ENCODE data around the gene MAP2K1. TPM values are rescaled to one million over a fixed set of nuclear protein-coding genes. Genes with fewer than 3 reads are reported as not detected.

The MAP2K1 gene
- total RNA-seq, 1 donor from 2014 or later: 51.9 TPM

DNA sequence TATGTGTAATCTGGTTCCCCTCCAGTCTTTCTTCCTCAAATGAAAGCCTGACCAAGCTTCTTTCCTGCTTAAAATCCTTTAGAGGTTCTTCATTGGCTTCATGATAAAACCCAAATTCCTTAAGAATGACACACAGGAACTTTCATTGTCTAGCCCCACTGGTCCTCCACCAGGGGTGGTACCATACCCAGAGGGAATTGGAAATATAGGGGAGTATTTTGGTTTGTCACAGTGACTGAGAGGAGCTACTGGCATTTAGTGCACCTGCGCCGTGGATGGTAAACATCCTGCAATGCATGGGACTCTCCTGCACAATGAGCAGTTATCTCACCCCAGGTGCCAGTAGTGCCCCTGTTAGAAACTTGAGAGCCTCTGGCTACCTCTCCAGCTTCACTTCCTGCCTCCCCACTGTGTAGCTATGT lies 129.2 kb downstream of the MAP2K1 start:
- no peak for TF ChIP-seq CTCF (IDR thresholded peaks at IDR 0.05; ENCODE audit: insufficient read depth, low read length, poor library complexity, severe bottlenecking)
- Histone ChIP-seq H3K4me3 (ENCODE audit: low read depth, low read length) (no peak overlapping the region), H3K36me3 (ENCODE audit: control insufficient read depth, insufficient read depth, low read length) (no peaks in the 10 kb centered on the region), H3K27me3 (ENCODE audit: control insufficient read depth, insufficient read depth, low read length) (no peaks in the 10 kb centered on the region)
- DNase-seq (ENCODE audit: low read depth): no peak

GRCh38 chr15:66523926-66524325 lies 137.2 kb downstream of the MAP2K1 start:
- H3K27me3 ChIP-seq (ENCODE audit: control insufficient read depth, insufficient read depth, low read length): no peaks in the 10 kb centered on the region
- no peaks in the 10 kb centered on the region for H3K36me3 ChIP-seq (ENCODE audit: control insufficient read depth, insufficient read depth, low read length)
- H3K4me3 ChIP-seq (ENCODE audit: low read depth, low read length): no peak overlapping the region
- no peak for DNase-seq (ENCODE audit: low read depth)
- TF ChIP-seq CTCF (IDR thresholded peaks at IDR 0.05; ENCODE audit: insufficient read depth, low read length, poor library complexity, severe bottlenecking): no peak

GRCh38 chr15:66524838-66525237 lies 138.1 kb downstream of the MAP2K1 start:
- no peak for DNase-seq (ENCODE audit: low read depth)
- no peak overlapping the region for H3K4me3 ChIP-seq (ENCODE audit: low read depth, low read length)
- no peak for TF ChIP-seq CTCF (IDR thresholded peaks at IDR 0.05; ENCODE audit: insufficient read depth, low read length, poor library complexity, severe bottlenecking)
- no peaks in the 10 kb centered on the region for H3K27me3 ChIP-seq (ENCODE audit: control insufficient read depth, insufficient read depth, low read length)
- H3K36me3 ChIP-seq (ENCODE audit: control insufficient read depth, insufficient read depth, low read length): no peaks in the 10 kb centered on the region

- Histone ChIP-seq H3K27me3 (ENCODE audit: control insufficient read depth, insufficient read depth, low read length) (no peaks in the 10 kb centered on the region), H3K4me3 (ENCODE audit: low read depth, low read length) (no peak overlapping the region), H3K36me3 (ENCODE audit: control insufficient read depth, insufficient read depth, low read length) (no peaks in the 10 kb centered on the region)
- no peak for TF ChIP-seq CTCF (IDR thresholded peaks at IDR 0.05; ENCODE audit: insufficient read depth, low read length, poor library complexity, severe bottlenecking)
- DNase-seq (ENCODE audit: low read depth): no peak
Observed at GRCh38 chr15:66535056-66535455, 148.3 kb downstream of the MAP2K1 start.

Other genes starting within 250 kb of the MAP2K1 start
- 0.55 and 0.63 TPM in 2 replicates for gene MEGF11, start 133.2 kb upstream of the MAP2K1 start, total RNA-seq
- gene DIS3L, start 93.3 kb upstream of the MAP2K1 start, total RNA-seq: 7.7 and 12.4 TPM in 2 replicates
- gene TIPIN, start 30.2 kb upstream of the MAP2K1 start, total RNA-seq: 9.8 and 9.9 TPM in 2 replicates
- gene SNAPC5, start 110.8 kb downstream of the MAP2K1 start, total RNA-seq: 10.1 and 26.2 TPM in 2 replicates
- gene RPL4, start 117.9 kb downstream of the MAP2K1 start, total RNA-seq: 6,900 and 7,468 TPM in 2 replicates
- 11.2 and 11.6 TPM in 2 replicates for gene ZWILCH, start 118.4 kb downstream of the MAP2K1 start, total RNA-seq
- 0.68 TPM in 1 of 2 replicates, not detected in the other for gene LCTL, start 179.1 kb downstream of the MAP2K1 start, total RNA-seq

Measured in kidney epithelial cell (primary cell).